OCI-LY7 (cell line): Measurements from ENCODE around the gene CHST9. TPM values are rescaled to one million over a fixed set of nuclear protein-coding genes. Genes with fewer than 3 reads are reported as not detected.

Experiments
- BruUV-seq: library from RNA; stranded (reverse); fragments of 400-500 nt; replicated peaks from 2 replicates; lab custom pipeline; 2021; lab: Mats Ljungman, UMichigan
- CTCF ChIA-PET: fragments of 300-600 bp; sonication (Branson Sonifier 250); formaldehyde crosslinking; loops from one replicate; lab custom pipeline; 2022; ENCODE audit warnings: antibody characterized with exemption; ENCODE audit not compliant: unreplicated experiment; lab: Charles Lee
- POLR2A ChIA-PET: fragments of 300-600 bp; sonication (Branson Sonifier 250); formaldehyde crosslinking; loops from one replicate; lab custom pipeline; 2022; ENCODE audit warnings: antibody characterized with exemption; lab: Charles Lee
- DNase-seq: peaks from one replicate; pipeline ENCODE4 v3.0.0-alpha.2; 2015; ENCODE audit warnings: low spot score
- H2AFZ ChIP-seq: fragments of 200-600 bp; sonication (generic), shearing (Covaris generic); 2 replicates; pipeline ENCODE4 v1.6.1; 2014; ENCODE audit warnings: mild to moderate bottlenecking, antibody characterized with exemption, low read length, moderate library complexity
- H3K27ac ChIP-seq: fragments of 200-600 bp; sonication (generic); 2 replicates; pipeline ENCODE4 v1.5.1; 2014; ENCODE audit warnings: mixed run types, low read depth, mild to moderate bottlenecking, moderate library complexity, low read length, inconsistent platforms; ENCODE audit not compliant: poor library complexity, severe bottlenecking
- H3K36me3 ChIP-seq: fragments of 200-600 bp; sonication (generic); 2 replicates; pipeline ENCODE4 v1.6.1; 2014; ENCODE audit warnings: mild to moderate bottlenecking, antibody characterized with exemption, low read length, moderate library complexity, mixed read lengths; ENCODE audit not compliant: insufficient read depth
- H3K4me1 ChIP-seq: fragments of 200-600 bp; sonication (generic); 2 replicates; pipeline ENCODE4 v1.5.1; 2014; ENCODE audit warnings: mild to moderate bottlenecking, low read length; ENCODE audit not compliant: insufficient read depth, poor library complexity, severe bottlenecking
- H3K4me2 ChIP-seq: fragments of 200-600 bp; sonication (generic); 2 replicates; pipeline ENCODE4 v1.6.1; 2014; ENCODE audit warnings: mild to moderate bottlenecking, low read length
- H3K4me3 ChIP-seq: fragments of 200-600 bp; sonication (generic); 2 replicates; pipeline ENCODE4 v1.5.1; 2014; ENCODE audit warnings: mild to moderate bottlenecking, low read depth, low read length; ENCODE audit not compliant: poor library complexity, severe bottlenecking
- H3K79me2 ChIP-seq: fragments of 200-600 bp; sonication (generic); 2 replicates; pipeline ENCODE4 v1.6.1; 2016; ENCODE audit warnings: low read depth, mild to moderate bottlenecking, low read length, moderate library complexity, mixed read lengths; ENCODE audit not compliant: insufficient read depth
- H3K9me2 ChIP-seq: fragments of 200-600 bp; sonication (generic); 2 replicates; pipeline ENCODE4 v1.6.1; 2016; ENCODE audit warnings: mild to moderate bottlenecking, low read length, mixed read lengths; ENCODE audit not compliant: insufficient read depth
- H3K9me3 ChIP-seq: fragments of 200-600 bp; sonication (generic); 2 replicates; pipeline ENCODE4 v1.6.1; 2014; ENCODE audit warnings: mild to moderate bottlenecking, mixed run types, low read length, mixed read lengths
- H4K20me1 ChIP-seq: fragments of 200-600 bp; sonication (generic); 2 replicates; pipeline ENCODE4 v1.6.1; 2014; ENCODE audit warnings: mild to moderate bottlenecking, antibody characterized with exemption, low read length, moderate library complexity, mixed read lengths; ENCODE audit not compliant: insufficient read depth
- EZH2phosphoT487 ChIP-seq: fragments of 200-600 bp; sonication (generic); IDR thresholded peaks from 2 replicates; pipeline ENCODE4 v1.6.1; 2018; ENCODE audit warnings: low read depth, borderline replicate concordance, mild to moderate bottlenecking, mixed run types, antibody characterized with exemption, low read length, moderate library complexity, mixed read lengths
- intact Hi-C: fragments of 100-400 bp; cut with micrococcal nuclease; formaldehyde crosslinking; loops from one replicate; pipeline ENCODE4 v1.10.0; 2022; ENCODE audit not compliant: unreplicated experiment
- total RNA-seq, 2 experiments: library from RNA; depleted of rRNA in 1 of 2; stranded (reverse); fragments of >200 nt in 1 of 2; shearing (Covaris generic) in 1 of 2; gene quantifications; 2 replicates each; pipeline ENCODE4 v1.2.3, GENCODE V29; 2014 to 2022
- TF ChIP-seq, protein P1 (sequence below): fragments of 200-600 bp; sonication (generic); conservative IDR thresholded peaks from 2 replicates; pipeline ENCODE4 v1.5.1; 2014; ENCODE audit warnings: mild to moderate bottlenecking, antibody characterized with exemption, low read length, moderate library complexity, mixed read lengths

CHST9 gene
- total RNA-seq, 2 experiments from 2014 or later, result not detected

DNA sequence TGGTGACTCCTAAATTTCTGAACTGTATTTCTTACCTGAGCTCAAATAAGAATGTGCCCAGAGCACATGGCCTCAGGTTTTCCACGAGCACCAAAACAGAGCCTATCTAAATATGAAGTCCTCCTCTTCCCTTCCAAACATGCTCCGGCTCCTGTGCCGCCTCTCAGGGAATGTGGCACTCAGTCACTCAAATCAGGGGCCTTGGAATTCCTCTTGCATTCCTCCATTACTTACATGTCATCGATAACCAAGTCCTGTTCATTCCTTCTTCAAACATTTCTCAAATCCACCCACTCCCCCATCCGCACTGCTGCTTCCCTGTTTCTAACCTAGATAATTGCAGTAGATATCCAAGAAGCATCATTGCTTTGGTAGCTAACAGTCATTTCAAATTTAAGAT, 151.4 kb downstream of the CHST9 start:
- Histone ChIP-seq H3K4me2 (no peak overlapping the region), H3K9me2 (no peaks in the 10 kb centered on the region), H3K4me3 (no peak overlapping the region), H3K79me2 (no peaks in the 10 kb centered on the region), H3K4me1 (no peaks in the 10 kb centered on the region), H2AFZ (no peak overlapping the region), H4K20me1 (no peaks in the 10 kb centered on the region), H3K9me3 (no peaks in the 10 kb centered on the region), H3K36me3 (no peaks in the 10 kb centered on the region), H3K27ac (no peak overlapping the region)
- CTCF ChIA-PET, result no interaction called here
- POLR2A ChIA-PET, result interaction anchor here (0.6 to 1.2 kb wide), 2 partner anchors 34 to 1676 kb away, joined by 3 read pairs; no protein-coding TSS in a partner anchor
- no peak for DNase-seq
- intact Hi-C loops, result no loop called here
- BruUV-seq, result no TSS peak
- TF ChIP-seq EZH2phosphoT487, result no peak
- TF ChIP-seq, protein P1, sequence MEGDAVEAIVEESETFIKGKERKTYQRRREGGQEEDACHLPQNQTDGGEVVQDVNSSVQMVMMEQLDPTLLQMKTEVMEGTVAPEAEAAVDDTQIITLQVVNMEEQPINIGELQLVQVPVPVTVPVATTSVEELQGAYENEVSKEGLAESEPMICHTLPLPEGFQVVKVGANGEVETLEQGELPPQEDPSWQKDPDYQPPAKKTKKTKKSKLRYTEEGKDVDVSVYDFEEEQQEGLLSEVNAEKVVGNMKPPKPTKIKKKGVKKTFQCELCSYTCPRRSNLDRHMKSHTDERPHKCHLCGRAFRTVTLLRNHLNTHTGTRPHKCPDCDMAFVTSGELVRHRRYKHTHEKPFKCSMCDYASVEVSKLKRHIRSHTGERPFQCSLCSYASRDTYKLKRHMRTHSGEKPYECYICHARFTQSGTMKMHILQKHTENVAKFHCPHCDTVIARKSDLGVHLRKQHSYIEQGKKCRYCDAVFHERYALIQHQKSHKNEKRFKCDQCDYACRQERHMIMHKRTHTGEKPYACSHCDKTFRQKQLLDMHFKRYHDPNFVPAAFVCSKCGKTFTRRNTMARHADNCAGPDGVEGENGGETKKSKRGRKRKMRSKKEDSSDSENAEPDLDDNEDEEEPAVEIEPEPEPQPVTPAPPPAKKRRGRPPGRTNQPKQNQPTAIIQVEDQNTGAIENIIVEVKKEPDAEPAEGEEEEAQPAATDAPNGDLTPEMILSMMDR, result no peak

DNA sequence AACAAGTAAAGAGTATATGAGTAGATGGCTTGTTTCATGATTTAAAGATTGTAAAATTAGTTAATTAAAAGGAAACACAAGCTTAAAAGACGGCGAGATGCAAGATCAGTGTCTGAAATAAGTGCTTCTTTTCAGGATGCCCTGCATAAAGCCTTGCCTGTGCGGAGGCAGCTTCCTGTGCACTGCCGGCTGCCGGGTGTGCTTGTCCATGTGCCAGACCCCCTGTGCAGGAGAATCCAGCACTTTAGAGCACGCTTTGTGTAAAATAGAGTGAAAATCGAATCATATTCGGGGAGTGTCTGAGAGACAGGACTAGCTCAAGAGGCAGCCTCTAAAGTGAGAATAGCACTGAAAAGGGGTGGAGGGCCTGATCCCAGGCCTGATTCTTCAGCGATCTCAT, 154.7 kb downstream of the CHST9 start:
- Histone ChIP-seq H3K79me2 (no peaks in the 10 kb centered on the region), H2AFZ (no peak overlapping the region), H3K9me3 (no peaks in the 10 kb centered on the region), H4K20me1 (no peaks in the 10 kb centered on the region), H3K4me1 (no peaks in the 10 kb centered on the region), H3K36me3 (no peaks in the 10 kb centered on the region), H3K9me2 (no peaks in the 10 kb centered on the region), H3K4me2 (no peak overlapping the region), H3K4me3 (no peak overlapping the region), H3K27ac (no peak overlapping the region)
- BruUV-seq, result no TSS peak
- POLR2A ChIA-PET, result interaction anchor here (0.5 to 0.6 kb wide), 2 partner anchors 64 to 1698 kb away, joined by 4 to 8 read pairs; no protein-coding TSS in a partner anchor
- TF ChIP-seq EZH2phosphoT487, result no peak
- TF ChIP-seq, protein P1, result no peak
- CTCF ChIA-PET, result no interaction called here
- no peak for DNase-seq
- intact Hi-C loops, result no loop called here

DNA sequence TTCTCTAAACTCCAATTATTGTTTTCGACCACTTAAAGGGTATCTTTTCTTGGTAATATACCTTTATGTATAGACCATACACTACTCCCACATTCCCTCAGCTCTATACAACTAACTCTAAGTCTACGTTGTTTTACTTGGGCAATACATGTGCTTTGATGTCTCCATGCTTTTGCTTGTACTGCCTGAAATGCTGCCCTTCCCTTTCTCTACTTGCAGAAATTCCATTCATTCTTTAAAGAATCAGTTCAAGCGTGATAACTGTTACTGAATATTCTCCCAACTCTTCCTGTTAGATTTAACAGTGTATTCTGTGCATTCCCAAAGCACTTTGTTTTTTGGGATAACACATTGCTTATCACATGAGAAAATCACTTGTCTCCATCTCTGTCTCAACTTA, 162.6 kb downstream of the CHST9 start:
- Histone ChIP-seq H3K9me2 (no peaks in the 10 kb centered on the region), H2AFZ (no peak overlapping the region), H3K9me3 (no peaks in the 10 kb centered on the region), H3K4me2 (no peak overlapping the region), H3K79me2 (no peaks in the 10 kb centered on the region), H3K27ac (no peak overlapping the region), H3K36me3 (no peaks in the 10 kb centered on the region), H4K20me1 (no peaks in the 10 kb centered on the region), H3K4me1 (no peaks in the 10 kb centered on the region), H3K4me3 (no peak overlapping the region)
- TF ChIP-seq EZH2phosphoT487, result no peak
- TF ChIP-seq, protein P1, result no peak
- no TSS peak for BruUV-seq
- DNase-seq, result no peak
- ChIA-PET CTCF (no interaction called here), POLR2A (interaction anchor here (1.0 to 1.7 kb wide), 2 partner anchors 17 to 705 kb away, joined by 3 to 4 read pairs; no protein-coding TSS in a partner anchor)
- intact Hi-C loops, result no loop called here
